HG03469 (cell line): ENCODE results near the gene APOL6.
"Not testable (repeated sequence)": the region's sequence is repeated elsewhere in the genome, so short reads cannot be mapped to it uniquely, and the experiment has no call there.

Source experiments
- ATAC-seq: cut with Tn5 transposase; IDR thresholded peaks from one replicate; pipeline ENCODE4 v1.9.1; 2021; ENCODE audit warnings: mild to moderate bottlenecking, moderate library complexity, moderate number of reproducible peaks; ENCODE audit not compliant: unreplicated experiment

The APOL6 gene

GRCh38 chr22:35674335-35674734, 26.1 kb downstream of the APOL6 start:
- ATAC-seq, result no peak

GRCh38 chr22:35676065-35676464, 27.8 kb downstream of the APOL6 start:
- ATAC-seq, result not testable (repeated sequence)

GRCh38 chr22:35677460-35678187, 29.4 kb downstream of the APOL6 start:
- no peak for ATAC-seq

- no peak for ATAC-seq
These were observed 30.6 kb downstream of the APOL6 start for GRCh38 chr22:35678836-35679235.

DNA sequence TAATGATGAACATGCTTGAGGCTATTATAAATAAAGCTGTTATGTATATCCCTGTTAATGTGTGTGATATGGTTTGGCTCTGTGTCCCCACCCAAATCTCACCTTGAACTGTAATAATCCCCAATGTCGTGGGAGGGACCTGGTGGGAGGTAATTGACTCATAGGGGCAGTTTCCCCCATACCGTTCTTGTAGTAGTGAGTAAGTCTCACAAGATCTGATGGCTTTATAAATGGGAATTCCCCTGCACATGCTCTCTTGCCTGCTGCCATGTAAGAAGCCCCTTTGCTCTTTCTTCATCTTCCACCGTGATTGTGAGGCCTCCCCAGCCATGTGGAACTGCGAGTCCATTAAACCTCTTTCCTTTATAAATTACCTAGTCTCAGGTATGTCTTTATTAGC, 31.2 kb downstream of the APOL6 start:
- not testable (repeated sequence) for ATAC-seq

- no peak for ATAC-seq
These were observed 33.3 kb downstream of the APOL6 start for GRCh38 chr22:35681454-35682052.

DNA sequence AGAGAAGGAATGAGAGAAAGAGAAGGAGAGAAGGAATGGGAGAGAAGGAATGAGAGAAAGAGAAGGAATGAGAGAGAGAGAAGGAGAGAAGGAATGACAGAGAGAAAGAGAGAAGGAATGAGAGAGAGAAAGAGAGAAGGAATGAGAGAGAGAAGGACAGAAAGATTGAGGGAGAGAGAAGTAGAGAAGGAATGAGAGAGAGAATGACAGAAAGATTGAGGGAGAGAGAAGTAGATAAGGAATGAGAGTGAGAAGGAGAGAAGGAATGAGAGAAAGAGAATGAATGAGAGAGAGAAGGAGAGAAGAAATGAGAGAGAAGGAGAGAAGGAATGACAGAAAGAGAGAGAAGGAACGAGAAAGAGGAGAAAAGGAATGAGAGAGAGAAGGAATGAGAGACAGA, 35.3 kb downstream of the APOL6 start:
- no peak for ATAC-seq

- ATAC-seq, result no peak
These were observed 36.0 kb downstream of the APOL6 start for GRCh38 chr22:35684270-35684700.

- ATAC-seq, result no peak
These were observed 36.5 kb downstream of the APOL6 start for GRCh38 chr22:35684732-35685131.

DNA sequence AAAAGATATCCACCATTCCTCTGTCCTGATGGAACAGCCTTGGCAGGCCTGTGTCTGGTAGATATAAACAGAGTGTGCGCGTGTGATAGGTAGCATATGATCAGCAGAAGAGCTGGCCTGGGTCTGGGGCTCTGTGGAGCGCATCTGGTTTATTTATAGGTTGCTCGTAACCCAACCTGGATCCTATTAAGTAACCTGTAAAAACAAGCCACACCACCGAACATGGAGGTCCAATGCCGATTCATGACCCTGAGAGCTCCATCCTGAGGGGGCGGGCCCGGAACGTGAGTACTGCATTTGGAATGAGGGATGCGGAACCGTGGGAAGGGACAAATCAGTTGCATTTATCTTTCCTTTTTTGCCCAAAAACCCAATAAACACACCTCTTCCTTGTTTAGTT, 37.5 kb downstream of the APOL6 start:
- no peak for ATAC-seq

GRCh38 chr22:35686298-35686697, 38.1 kb downstream of the APOL6 start:
- ATAC-seq, result no peak

- ATAC-seq, result no peak
These were observed 39.2 kb downstream of the APOL6 start for GRCh38 chr22:35687461-35687860.

- ATAC-seq, result no peak
These were observed 40.8 kb downstream of the APOL6 start for GRCh38 chr22:35688913-35689675.

- ATAC-seq, result no peak
These were observed 41.8 kb downstream of the APOL6 start for GRCh38 chr22:35690001-35690400.

DNA sequence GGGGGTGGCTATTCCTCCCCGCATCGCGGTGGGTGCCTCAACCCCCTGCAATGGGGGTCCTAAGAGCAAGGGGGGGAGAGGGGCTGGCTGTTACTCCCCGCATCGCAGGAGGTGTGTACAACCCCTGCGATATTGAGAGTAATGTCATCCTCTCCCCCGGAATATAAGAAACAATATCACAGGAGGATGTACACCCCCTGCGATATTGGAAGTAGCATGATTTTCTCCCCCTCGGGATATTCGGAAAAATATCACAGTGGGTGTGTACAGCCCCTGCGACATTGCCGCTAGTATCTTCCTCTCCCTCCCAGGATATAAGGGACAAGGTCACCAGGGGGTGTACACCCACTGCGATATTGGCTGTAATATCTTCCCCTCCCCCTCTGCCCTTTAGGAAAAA, 47.0 kb downstream of the APOL6 start:
- no peak for ATAC-seq

GRCh38 chr22:35697142-35697541, 48.9 kb downstream of the APOL6 start:
- ATAC-seq, result no peak

GRCh38 chr22:35699852-35700251, 51.6 kb downstream of the APOL6 start:
- ATAC-seq, result not testable (repeated sequence)

DNA sequence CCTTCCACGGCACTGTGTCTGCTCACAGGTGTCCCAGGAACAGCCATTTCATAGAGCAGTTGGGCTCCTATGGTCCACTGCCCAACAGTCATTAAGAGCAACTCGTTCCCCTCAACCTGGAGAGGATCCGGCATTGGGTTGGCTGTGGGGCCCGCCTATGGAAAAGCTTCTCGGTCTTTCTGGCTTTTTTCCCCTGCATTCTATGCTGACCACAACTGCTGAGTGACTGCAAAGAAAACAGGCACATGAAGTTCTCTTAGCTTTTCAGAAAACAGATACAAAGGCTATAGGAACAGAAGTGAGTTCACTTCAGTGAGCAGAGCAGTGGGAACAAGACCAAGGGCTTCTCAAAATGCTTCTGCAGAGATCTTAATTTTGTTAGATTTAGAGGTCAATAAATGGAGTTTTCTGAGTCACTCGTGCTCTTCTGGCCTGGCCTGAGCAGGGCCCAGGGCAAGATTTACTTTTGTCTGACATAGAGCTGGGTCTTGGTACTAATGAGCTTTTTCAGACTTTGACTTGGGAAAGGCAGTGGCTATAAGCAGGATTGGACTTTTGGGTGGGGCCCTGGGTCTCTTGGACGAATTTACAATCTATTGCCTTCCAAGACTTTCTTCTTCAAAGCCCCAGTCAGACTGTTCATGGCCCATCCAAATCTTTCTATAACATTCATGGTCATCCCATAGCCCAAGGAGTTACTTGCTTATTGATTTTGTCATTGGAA, 55.8 kb downstream of the APOL6 start:
- ATAC-seq, result no peak

DNA sequence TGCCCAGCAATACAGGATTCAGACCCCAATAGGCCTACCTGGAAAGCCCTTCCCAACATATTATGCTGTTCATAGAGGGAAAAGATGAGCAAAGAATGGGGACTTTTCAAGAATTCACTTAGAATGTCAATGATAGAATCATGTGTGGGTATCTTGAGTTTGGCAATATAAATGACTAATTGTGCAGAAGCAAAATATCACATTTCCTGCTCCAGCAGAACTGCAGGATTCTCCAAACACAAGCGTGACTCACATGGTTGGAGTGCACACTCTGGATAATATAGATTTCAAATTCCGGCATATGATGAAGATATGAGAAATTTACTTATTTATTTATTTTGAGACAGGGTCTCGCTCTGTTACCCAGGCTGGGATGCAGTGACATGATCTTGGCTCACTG, 56.9 kb downstream of the APOL6 start:
- no peak for ATAC-seq

- ATAC-seq, result no peak
These were observed 60.2 kb downstream of the APOL6 start for GRCh38 chr22:35708453-35708852.

GRCh38 chr22:35708917-35709316, 60.7 kb downstream of the APOL6 start:
- ATAC-seq, result no peak
